HG03064 (cell line): ENCODE data around the gene IGHMBP2.
A peak's percentile ranks its signal among the peaks of the same experiment; 100 is the strongest.
"Not testable (repeated sequence)": the region's sequence is repeated elsewhere in the genome, so short reads cannot be mapped to it uniquely, and the experiment has no call there.

Experiments used
- ATAC-seq: cut with Tn5 transposase; IDR thresholded peaks from one replicate; pipeline ENCODE4 v1.9.1; 2021; ENCODE audit warnings: low read depth; ENCODE audit not compliant: unreplicated experiment

IGHMBP2 gene

GRCh38 chr11:68903288-68904247 is at the start of gene IGHMBP2, which contains the start of gene MRPL21:
TSS of gene IGHMBP2 (plus strand) at chr11:68903891. CDS start at chr11:68903953, 62 bp downstream.
TSS of gene MRPL21 (minus strand) at chr11:68903832. CDS start at chr11:68903810, 22 bp downstream.
- peak; percentile 87 for ATAC-seq

GRCh38 chr11:68854273-68854958 is 49.3 kb upstream of the IGHMBP2 start:
- no peak for ATAC-seq

DNA sequence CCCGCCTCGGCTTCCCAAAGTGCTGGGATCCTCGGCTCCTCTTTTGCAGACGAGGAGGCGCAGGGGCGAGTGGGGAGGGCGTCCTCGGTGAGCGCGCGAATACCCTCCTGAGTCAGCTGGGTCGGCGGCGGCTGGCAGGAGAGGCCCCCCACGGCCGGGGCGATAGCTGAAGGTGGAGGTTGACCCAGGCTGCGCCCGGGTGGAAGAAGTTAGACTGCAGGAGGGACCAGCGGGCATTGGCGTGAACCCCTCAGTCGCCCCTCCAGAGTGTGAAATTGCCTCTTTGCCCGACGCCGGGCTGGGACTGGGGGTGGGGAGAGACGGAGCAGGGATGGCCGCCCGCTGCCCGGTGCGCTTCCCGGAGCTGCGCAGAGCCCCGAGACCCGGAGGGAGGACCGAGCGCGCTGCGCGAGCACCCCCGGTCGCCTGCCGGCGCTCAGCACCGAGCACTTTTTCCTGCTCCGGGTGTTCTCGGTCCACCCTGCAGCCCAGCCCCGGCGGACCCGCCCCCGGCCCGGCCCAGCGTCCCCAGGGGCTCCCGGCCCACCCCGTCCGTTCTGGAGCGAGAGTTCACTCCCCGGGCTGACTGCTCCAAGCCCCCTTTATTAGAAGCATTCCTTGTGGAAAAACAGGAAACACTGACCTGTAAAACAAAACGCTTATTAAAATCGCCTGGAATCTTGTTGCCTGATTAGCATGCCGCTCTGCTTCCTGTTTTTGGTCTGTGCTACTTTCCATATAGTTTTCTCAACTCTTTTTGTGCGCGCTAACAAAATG is 48.3 kb upstream of the IGHMBP2 start:
- no peak for ATAC-seq

DNA sequence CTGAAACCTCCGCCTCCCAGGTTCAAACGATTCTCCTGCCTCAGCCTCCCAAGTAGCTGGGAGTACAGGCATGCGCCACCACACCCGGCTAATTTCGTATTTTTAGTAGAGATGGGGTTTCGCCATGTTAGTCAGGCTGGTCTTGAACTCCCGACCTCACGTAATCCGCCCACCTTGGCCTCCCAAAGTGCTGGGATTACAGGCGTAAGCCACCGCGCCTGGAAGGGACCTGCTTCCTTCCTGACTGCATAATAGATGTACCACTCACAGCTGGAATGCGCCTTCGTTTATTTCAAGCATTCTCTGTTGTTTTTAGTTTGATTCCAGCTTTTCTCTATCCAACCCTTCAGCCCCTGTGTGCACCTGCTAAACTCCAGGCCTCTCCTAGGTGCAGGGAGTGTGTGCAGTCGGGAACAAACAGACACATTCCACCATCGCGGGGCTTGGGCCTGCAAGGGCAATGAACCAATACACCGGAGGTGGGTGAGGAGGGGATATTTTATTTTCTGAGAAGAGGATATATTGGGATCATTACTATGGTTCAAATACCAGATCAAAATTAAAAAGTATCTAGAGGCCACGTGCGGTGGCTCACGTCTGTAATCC is 47.2 kb upstream of the IGHMBP2 start:
- not testable (repeated sequence) for ATAC-seq

- no peak for ATAC-seq
These were observed 46.6 kb upstream of the IGHMBP2 start for GRCh38 chr11:68857037-68857586.

DNA sequence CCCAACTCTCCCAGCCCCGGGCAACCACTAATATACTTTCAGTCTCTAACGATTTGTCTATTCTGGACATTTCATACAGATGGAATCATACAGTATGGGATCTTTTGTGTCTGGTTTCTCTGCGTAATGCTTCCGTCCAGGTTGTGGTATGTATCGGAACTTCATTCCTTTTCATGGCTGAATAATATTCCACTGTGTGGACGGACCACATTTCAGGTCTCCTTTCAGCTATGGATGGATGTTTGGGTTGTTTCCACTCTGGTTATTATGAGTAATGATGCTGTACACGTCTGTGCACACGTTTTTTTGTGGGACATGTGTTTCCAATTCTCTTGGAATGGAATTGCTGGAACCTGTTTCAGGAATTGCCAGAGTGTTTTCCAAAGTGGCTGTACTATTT is 44.6 kb upstream of the IGHMBP2 start:
- no peak for ATAC-seq

DNA sequence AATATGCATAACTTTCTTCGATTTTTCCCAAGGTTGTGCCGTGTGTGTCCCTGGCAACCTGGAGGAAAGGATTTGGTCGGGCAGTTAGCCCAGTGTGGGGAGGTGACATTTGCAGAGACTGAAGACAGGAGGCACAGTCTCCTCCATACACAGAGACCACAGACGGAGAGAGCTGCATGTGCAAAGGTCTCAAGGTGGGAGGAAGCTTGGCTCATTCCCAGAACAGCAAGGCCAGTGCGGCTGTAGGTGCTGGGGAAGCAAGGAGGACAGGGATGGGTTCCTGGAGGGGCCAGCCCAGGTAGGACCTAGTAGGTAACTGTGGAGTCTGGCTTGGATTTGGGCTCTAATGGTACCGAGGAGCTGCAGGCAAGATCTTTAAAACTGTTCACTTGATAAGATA is 41.3 kb upstream of the IGHMBP2 start:
- ATAC-seq, result no peak

DNA sequence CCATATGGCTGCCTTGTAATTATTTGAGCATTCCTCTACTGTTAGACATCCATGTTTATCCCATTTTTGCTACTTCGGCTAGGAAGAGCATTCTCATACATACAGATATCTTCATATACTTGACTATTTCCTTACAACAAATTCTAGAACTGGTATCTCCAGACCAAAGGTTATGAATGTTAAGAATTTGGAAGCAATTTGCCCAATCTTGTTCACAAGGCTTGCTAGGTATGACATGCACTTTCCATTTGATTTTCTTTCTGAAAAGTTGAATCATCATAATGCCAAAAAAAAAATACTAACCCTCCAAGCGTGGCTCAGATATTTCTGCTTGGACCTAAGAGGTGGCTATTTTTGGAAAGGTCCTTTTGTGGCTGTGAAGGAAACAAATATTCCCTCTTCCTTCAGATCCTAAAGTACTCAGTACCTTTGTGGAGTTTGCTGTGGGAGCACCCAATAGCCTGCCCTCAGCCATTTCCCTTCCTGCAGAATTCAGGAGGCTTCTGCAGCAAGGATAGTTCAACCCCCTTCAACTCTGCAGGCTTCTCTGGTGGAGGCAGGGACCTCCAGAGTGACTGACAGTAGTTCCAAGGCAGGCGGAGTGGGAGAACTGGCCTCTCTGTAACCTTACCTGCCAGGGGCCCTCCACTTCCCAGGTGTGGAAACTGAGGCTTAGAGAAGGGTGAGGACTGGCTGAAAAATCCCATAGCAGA is 40.0 kb upstream of the IGHMBP2 start:
- no peak for ATAC-seq

DNA sequence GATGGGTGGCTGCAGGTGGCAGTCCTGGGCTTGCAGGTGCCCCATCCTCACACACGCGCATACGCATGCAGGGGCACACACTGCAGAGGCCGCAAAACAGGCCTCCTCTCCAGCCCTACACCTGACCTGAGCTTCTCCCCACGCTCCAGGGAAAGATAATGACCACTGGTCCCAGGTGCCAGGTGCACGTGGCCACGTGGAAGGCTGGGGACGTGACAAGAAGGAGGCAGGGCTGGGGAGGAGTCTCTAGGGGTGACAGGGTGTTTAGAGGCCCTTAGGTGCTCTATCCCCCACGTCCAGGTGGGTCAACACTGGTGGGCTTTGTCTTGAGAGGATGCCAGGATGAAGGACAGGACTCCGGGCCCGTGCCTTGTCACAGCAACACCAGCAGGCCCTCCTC is 38.5 kb upstream of the IGHMBP2 start:
- no peak for ATAC-seq

DNA sequence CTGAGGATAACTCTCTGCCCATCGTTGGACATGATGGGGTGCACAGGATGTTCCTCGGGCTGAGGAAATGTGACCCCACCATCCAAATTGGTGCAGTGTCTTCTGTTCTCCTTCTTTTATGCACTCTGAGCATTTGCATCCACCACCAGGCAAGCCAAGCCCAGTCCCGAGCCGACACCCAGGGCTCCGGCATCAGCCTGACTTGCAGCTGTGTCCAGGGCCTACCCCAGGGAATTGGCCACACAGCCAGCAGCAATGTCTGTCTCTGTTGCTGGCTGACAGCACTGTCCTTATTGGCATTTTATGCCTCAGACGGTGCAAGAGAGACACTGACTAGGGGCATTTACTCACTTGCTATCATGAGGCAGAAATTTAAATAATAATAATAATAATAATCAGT is 36.6 kb upstream of the IGHMBP2 start:
- no peak for ATAC-seq

DNA sequence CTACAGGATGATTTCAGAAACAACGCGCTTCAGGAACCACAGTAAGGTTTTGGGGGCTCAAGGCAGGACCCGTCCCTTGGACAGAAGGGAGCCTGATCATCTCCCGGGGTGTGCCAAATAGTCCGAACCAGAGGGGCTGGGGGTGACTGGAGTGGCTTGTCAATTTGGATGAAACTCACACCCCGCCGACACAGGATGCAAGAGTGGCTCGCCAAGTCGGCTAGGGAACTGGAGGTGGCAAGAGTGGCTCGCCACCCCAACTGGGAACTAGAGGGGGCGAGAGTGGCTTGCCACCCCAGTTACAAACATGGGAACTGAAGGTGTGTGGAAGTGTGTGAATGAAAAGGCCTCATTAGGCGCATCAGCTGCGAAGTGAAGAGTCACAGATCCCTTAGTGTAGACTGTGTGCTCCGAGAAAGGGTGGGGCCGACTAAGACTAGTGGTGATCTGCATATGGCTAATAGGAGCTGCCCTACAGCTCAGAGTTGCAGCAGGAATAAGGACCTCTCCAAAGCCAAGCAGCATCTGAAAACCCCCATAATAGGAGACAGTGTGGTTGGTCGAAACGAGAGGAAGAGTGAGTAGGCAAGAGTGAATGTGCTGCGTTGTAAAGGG is 35.4 kb upstream of the IGHMBP2 start:
- no peak for ATAC-seq

GRCh38 chr11:68870470-68870869 is 33.2 kb upstream of the IGHMBP2 start:
- ATAC-seq, result no peak

DNA sequence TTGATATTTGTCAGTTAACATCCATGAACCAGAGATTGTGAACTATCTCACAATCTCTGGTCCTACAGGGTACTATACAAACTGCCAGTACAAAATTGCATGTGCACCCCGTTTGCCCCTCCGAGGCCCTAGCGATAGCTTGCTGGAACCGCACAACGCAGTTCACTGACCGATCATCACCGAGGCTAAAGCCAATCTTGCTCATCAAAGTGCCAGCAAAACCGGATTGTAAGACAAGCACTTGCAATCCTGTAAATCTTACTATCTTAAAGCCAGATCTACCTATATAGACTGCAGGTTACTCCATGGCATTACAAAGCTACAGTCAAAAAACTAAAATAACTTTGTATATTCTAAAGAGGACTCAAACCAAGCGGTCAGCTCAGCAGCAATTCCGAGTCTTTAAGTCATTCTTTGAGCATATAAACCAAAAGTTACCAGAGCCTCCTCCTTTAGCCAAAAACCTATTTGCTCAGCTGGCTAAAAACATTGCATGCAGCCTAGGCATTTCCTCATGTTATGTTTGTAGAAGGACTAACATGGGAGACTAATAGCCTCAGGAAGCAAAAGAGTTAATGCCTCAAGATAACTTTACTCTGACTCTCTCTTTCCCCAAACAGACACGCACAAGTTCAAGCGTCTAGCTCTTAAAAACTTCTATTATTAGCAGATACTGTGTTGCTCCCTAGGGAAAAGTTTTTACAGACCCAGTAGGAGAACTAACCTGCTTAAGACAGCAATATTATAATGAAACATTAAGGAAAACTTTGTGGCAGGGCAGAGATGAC is 31.3 kb upstream of the IGHMBP2 start:
- no peak for ATAC-seq

DNA sequence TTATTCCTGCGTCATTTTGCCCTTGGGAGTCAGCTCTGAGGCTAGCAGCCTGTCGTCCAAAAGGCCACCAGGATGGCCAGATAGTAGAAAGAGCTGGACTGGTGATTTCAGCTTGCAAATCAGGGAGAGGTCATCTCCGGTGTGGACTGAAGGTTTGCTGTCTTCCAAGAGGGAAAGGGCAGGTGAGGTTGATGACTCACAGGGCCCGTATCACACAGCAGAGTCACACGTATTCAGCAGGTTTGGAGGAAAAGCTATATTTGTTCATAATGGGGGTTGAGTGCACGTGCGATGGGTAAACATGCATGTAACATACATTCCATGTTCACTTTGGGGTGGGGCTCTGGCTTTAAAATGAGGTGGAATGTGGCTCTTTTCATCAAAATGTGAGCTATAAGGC is 25.7 kb upstream of the IGHMBP2 start:
- ATAC-seq, result no peak

DNA sequence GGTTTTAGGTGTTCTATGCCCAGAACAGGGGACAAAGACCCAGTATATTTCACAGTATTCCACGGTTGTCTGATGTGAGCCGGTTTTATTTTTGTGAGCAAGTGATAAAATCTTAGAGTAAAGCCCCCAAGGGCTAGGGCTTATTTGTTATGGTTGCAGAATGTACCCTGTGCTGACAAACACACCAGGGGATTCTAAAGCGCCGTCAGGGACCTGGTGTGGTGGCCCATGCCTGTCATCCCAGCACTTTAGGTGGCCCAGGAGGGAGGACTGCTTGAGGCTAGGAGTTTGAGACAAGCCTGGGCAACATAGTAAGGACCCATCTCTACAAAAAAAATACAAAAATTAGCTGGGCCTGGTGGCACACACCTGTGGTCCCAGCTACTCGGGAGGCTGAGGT is 22.8 kb upstream of the IGHMBP2 start:
- ATAC-seq, result no peak

DNA sequence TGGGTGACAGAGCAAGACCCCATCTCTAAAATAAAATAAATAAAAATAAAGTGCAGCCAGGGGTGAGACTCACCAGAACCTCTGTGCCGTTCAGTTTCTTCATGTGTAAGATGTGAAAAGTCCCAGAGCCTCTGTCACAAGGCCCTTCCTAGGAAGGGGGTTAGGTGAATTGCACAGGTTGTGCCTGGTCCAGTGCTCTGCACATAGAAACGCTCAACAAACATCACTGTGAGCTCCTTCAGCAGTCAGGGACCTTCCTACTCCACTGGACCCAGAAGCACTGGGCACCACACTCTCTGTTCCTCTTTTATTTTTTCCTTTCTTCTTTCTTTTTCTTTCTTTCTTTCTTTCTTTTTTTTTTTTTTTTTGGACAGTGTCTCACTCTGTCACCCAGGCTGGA is 22.4 kb upstream of the IGHMBP2 start:
- ATAC-seq, result no peak

- no peak for ATAC-seq
These were observed 21.3 kb upstream of the IGHMBP2 start for GRCh38 chr11:68882391-68882790.

DNA sequence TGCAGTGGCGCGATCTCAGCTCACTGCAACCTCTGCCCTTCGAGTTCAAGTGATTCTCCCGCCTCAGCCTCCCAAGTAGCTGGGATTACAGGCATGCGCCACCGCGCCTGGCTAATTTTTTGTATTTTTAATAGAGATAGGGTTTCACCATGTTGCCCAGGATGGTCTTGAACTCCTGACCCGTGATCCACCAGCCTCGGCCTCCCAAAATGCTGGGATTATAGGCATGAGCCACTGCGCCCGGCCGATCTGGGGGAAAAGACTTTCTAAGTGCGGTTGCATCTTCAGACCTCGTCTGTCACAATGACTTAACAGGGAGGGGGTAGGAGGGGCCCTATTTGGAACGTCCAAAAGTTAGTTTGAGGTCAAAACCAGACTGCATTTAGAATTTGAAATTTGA is 18.9 kb upstream of the IGHMBP2 start:
- ATAC-seq, result not testable (repeated sequence)
